A549 (cell line): ENCODE measurements around the gene POC1B.

Experiments used
- HOXB5 ChIP-seq: fragments of 250-450 bp; sonication (Bioruptor Pico); IDR thresholded peaks from 2 replicates; pipeline ENCODE4 v1.5.0; 2020; ENCODE audit warnings: mild to moderate bottlenecking, moderate library complexity
- KDM1A ChIP-seq: fragments of 200-600 bp; sonication (generic); IDR thresholded peaks from 2 replicates; pipeline ENCODE4 v1.6.1; 2016; ENCODE audit warnings: low read depth, mild to moderate bottlenecking
- SREBF2 ChIP-seq: fragments of 450-650 bp; IDR thresholded peaks from 2 replicates; pipeline ENCODE4 v1.6.1; 2014; ENCODE audit warnings: mild to moderate bottlenecking, moderate library complexity
- TF ChIP-seq, protein P1 (sequence below): fragments of >200 bp; sonication (Bioruptor Twin); formaldehyde crosslinking; IDR thresholded peaks from 3 replicates; pipeline ENCODE4 v1.5.1; 2016
- TF ChIP-seq, protein P2 (sequence below): fragments of 150-350 bp; IDR thresholded peaks from 2 replicates; pipeline ENCODE4 v1.6.1; 2014; ENCODE audit warnings: low read depth, mild to moderate bottlenecking, low read length

DNA sequence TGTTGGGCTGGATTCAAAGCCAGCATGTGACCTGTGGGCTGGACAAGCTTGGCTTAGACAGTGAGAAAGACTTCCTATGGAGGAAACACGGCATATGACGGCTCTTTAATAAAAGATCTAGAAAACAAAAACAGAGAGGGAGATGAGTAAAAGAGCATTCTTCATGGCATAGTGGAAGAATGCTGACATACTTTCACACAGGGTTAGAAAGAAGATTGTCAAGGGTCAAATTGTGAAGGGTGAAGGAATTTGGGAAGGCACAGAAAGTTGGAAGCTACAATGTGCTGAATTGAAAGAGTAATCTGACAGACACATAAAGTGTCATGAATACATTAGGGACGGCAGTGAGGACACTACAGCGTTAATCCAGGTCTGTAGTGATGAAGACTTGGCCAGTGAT, 64.7 kb downstream of the POC1B start:
- TF ChIP-seq SREBF2 (no peak), HOXB5 (CRISPR knock-in tag) (no peak), KDM1A (no peak)
- TF ChIP-seq, protein P1, sequence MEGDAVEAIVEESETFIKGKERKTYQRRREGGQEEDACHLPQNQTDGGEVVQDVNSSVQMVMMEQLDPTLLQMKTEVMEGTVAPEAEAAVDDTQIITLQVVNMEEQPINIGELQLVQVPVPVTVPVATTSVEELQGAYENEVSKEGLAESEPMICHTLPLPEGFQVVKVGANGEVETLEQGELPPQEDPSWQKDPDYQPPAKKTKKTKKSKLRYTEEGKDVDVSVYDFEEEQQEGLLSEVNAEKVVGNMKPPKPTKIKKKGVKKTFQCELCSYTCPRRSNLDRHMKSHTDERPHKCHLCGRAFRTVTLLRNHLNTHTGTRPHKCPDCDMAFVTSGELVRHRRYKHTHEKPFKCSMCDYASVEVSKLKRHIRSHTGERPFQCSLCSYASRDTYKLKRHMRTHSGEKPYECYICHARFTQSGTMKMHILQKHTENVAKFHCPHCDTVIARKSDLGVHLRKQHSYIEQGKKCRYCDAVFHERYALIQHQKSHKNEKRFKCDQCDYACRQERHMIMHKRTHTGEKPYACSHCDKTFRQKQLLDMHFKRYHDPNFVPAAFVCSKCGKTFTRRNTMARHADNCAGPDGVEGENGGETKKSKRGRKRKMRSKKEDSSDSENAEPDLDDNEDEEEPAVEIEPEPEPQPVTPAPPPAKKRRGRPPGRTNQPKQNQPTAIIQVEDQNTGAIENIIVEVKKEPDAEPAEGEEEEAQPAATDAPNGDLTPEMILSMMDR: no peak
- TF ChIP-seq, protein P2, sequence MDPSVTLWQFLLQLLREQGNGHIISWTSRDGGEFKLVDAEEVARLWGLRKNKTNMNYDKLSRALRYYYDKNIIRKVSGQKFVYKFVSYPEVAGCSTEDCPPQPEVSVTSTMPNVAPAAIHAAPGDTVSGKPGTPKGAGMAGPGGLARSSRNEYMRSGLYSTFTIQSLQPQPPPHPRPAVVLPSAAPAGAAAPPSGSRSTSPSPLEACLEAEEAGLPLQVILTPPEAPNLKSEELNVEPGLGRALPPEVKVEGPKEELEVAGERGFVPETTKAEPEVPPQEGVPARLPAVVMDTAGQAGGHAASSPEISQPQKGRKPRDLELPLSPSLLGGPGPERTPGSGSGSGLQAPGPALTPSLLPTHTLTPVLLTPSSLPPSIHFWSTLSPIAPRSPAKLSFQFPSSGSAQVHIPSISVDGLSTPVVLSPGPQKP: no peak
